HG03342 (cell line): ENCODE results near the gene CA11.
"Not testable (repeated sequence)": the region's sequence is repeated elsewhere in the genome, so short reads cannot be mapped to it uniquely, and the experiment has no call there.

Experiments used
- ATAC-seq: cut with Tn5 transposase; IDR thresholded peaks from one replicate; pipeline ENCODE4 v1.9.1; 2021; ENCODE audit warnings: mild to moderate bottlenecking, moderate library complexity; ENCODE audit not compliant: unreplicated experiment

Gene CA11

GRCh38 chr19:48644839-48645619, 958 bp downstream of the CA11 start:
- no peak for ATAC-seq

- no peak for ATAC-seq
Measured at GRCh38 chr19:48644355-48644754, 1.6 kb downstream of the CA11 start.

DNA sequence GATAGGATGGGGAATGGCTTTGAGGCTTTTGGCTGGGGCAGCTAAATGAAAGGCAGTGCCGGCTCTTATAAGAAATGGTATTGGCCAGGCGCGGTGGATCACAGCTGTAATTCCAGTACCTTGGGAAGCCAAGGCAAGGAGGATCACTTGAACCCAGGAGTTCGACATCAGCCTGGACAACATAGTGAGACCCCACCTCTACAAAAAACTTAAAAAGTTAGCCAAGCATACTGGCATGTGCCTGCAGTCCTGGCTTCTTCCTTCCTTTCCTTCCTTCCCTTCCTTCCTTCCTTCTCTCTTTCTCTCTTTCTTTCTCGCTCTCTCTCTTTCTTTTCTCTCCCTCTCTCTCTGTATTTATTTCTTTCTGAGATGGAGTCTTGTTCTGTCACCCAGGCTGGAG, 3.1 kb downstream of the CA11 start:
- ATAC-seq, result no peak

- ATAC-seq, result no peak
Measured at GRCh38 chr19:48641850-48642249, 4.1 kb downstream of the CA11 start.

DNA sequence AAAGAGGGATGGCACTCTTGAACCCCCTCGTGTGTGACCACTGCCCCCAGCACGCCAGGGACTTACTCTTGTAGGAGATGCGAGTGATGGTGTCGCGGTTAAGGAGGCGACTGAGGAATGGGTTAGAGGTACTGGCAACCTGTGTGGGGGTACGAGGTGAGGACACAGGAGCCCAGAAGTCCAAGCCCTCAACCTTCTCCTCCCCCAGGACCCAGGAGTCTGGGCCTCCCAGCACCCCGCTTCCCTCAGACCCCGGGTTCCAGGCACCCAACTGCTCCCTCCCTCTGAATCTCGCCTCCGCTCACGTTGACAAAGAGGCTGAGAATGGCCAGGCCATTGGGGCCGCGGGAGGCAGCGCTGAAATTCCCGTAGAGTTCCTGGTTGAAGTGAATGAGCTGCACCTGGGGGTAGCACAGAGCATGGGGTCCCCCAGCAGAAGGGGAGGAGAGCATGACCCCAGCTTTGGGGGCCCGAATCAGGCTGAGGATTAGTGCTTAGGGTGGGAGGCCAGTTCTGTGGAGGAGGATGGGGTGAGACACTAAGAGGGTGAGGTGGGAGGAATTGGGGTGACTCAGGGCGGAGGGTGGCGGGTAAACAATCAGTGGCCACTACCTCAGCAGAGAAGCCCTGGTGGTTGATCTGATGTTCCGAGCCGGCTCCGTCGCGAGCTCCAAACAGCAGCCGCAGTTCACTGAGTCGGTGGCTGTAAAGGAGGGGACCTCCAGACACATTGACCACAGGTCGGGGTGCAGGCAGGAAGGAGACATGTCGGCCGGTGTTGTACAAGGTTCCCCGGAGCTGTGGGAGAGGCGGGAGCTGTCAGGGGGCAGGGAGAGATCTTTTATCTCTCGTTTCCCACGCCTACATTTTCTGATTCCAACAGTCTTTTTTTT, 6.3 kb downstream of the CA11 start:
- ATAC-seq, result no peak

DNA sequence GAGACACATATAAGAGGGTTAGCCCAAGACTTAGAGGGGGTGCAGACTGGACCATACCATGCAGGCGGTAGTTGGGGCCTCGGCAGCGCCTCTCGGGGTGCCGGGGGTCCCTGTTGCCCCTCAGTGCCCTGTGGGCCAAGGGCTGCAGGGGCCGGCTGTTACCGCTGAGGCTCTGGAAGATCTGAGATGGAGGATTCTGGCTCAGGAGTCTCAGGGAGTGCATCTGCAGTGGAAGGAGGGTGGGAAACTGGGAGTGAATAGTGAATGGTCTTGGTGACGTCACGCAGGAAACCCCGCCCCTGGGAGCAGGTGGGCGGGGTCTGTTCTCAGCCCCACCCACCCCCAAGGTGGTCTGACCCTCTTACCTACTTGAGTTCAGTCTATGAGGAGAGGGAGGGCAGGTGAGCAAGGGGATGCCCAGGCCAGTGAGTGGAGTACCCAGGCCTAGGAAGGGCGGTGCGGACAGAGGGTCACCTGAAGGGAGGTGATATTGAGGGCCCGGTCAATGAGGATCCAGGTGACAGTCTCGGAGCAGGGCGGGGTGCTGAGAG, 7.1 kb downstream of the CA11 start:
- ATAC-seq, result no peak

GRCh38 chr19:48637948-48638830, 7.8 kb downstream of the CA11 start:
- peak; percentile 17 for ATAC-seq

DNA sequence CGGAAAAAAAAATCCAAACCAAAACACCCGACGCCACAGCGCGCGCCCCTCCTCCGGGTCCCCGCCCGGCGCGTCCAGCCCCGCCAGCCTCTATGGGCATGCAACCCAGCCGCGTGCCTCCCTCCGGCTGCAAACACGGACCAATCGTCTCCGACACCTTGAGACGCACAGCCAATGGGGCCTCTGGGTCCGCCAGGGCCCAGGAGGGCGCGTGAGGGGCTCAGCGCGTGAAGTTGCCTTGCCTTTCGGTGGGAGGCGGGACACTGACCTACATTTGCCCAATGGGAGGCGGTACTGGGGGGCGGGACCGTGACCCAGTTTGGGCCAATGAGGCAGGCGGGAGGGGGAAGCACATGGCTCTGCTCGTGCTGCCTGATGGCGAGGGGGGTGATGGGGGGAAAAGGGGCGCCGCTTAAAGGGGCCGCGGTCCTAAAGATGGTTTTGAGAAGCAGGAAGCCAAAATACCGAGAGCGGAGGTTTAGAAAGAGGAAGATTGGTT, 8.5 kb downstream of the CA11 start:
- ATAC-seq, result peak; percentile 54

DNA sequence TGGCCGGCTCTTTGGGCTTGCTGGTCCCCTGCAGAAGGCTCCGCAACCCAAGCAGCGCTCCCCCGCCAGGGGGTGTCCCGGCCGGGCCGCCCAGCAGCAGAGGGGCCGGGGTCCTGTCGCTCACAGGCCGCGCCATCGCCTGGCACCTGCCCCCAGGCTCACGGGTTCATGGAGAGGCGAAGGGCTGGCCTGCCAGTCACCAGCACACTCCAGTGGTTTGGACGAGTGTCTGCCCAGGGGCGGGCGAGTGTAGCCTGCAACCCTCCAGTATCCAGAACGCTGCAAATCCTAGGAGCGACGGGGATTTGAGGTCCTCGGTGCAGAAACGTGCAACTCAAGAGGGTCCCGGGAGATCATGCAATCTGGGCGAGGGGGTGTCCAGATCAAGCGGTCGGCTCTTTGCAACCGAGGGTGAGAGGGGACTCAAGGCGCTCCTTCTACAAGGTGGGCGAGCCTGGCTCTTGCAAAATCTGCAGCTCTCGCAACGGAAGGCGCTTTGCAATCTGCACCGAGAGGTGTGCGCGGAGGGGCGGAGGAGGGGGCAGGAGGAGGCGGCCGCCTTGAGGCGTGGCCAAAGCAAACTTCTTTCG, 9.0 kb downstream of the CA11 start, which contains the start of gene DBP:
Gene DBP (minus strand): TSS at position 521 of the 590 bp plus-strand sequence. CDS start 385 bp downstream, at position 136.
- no peak for ATAC-seq

DNA sequence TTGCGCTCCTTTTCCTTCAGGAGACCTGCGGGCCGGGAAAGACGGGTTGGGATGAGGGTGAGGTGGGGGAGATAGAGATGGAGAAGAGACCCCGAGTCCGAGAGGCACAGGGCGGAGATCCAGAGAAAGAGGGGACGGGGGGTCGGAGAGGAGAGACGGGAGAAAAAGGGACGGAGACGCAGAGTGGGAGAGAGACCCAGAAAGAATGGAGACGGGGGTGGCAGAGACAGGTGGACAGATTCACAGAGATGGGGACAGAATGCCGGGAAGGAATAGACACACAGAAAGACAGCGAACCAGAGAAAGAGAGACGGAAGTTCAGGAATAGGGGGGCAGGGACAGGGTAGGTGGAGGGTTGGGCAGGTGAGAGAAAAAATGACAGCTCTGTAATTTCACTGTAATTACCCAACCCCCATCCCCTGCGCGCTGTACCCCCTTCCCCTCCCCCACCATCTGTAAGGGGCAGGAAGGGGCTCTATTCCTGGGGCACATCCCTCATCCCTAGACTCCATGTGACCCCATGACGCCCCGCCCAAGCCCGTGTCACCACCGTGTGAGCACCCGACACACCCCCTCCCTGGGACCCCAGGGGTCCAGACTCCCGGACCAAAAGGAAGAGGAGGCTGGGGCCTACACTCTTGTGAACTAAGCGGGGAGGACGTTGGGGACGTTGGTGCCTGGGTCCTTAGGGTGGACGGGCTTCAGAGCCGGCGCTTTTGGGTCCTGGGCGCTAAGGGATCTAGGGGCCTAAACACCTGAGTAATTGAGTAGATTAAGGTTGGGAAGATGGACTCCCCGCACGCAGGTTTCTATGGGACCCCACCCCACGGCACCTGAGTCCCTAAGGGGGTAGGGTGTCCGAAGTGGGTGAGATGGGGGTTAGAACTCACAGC, 9.8 kb downstream of the CA11 start:
- ATAC-seq, result no peak

DNA sequence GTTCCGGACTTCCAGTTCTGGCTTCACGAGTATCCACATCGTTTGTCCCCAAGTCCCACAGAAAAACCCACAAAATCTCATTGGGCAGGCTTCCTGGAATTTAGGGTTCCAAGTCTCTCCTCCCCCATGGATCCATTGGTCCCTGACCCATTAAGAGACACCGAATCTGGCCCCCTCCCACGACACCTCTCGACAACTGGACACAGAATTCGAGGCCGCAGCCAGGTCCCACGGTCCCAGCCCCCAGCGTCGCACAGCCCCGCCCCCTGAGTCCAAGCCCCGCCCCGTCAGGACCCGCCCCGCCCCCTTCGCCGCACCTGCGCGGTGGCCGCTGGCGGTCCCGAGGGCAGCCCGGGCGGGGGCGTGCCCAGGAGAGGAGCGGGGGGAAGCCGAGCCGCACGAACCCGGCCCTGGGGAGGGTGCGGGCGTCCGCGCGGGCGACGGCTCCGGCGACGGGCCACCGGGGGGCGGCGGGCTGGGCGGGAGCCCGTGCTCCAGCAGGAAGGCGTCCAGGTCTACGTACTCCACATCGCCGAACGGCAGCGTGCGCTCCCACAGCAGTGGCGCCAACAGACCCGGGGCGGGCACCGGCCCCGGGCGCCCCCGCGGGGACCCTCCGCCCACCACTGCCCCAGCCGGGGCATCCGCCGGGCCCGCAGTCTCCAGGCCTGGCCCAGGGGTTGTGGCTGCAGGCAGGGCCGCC, 10.6 kb downstream of the CA11 start:
- no peak for ATAC-seq

- ATAC-seq, result peak; percentile 25
Measured at GRCh38 chr19:48634424-48635262, 11.3 kb downstream of the CA11 start.

DNA sequence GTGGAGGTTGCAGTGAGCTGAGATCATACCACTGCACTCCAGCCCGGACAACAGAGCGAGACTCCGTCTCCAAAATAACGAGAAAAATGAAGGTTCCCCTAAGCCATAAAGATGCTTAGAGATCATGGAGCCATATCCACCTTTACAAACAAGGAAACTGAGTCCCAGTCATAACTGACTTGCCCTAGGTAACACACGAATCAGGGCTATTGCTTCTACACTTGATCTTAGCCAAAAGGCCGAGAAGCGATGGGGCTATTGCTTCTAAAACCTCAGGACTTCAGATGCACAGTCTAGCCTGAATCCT, 12.0 kb downstream of the CA11 start:
- ATAC-seq, result no peak

- ATAC-seq, result no peak
Measured at GRCh38 chr19:48633148-48634035, 12.6 kb downstream of the CA11 start.

GRCh38 chr19:48632692-48633147, 13.3 kb downstream of the CA11 start:
- ATAC-seq, result no peak

- ATAC-seq, result not testable (repeated sequence)
Measured at GRCh38 chr19:48632286-48632685, 13.7 kb downstream of the CA11 start.

DNA sequence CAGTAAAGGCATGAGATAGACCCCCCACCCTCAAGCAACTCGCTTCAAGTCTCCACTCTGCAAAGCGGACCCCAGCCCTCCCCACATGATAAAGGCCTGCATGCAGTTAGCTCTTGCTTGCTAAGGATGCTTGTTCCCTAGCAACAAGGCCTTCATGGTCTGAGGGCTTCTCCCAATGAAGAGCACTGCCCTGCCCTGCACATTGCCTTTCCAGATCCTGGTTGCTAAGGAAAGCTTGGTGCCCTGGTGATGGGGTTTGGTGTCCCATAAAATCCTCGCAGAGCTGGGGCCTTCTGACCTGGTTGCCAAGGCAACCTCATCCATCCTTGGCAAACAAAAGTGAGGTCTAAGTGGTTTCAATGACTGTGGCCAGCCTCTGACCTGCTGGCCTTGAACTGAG, 14.8 kb downstream of the CA11 start:
- no peak for ATAC-seq
